ENCODE results near the gene NIBAN1. TPM values are rescaled to one million over a fixed set of nuclear protein-coding genes. Genes with fewer than 3 reads are reported as not detected.
"Not testable (repeated sequence)": the region's sequence is repeated elsewhere in the genome, so short reads cannot be mapped to it uniquely, and the experiment has no call there.

The NIBAN1 gene
- total RNA-seq, 1 donor from 2014 or later: 43.1 TPM

GRCh38 chr1:184973272-184974055, 844 bp downstream of the NIBAN1 start:
- peak; percentile 43 for DNase-seq

- DNase-seq: no peak
Observed at GRCh38 chr1:184972315-184973055, 1.8 kb downstream of the NIBAN1 start.

- DNase-seq: no peak
Observed at GRCh38 chr1:184971522-184972265, 2.6 kb downstream of the NIBAN1 start.

DNA sequence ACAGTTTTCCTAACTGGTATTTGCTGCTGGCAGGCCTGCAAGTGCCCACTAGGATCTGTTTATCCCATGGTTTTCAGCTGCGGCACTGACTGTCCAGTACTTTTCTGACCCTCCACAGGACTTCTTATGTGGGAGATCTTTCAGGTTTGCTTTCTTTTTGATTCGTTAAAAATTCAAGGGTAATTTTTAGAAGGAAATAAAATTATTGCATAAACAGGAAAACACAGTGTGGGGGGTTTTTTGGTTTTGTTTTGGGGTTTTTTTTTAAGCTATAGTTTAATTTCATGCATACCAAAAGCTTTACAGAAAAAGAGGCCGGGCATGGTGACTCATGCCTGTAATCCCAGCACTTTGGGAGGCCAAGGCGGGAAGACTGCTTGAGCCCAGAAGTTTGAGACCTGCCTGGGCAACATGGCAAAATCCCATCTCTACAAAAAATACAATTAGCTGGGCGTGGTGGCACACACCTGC, 3.6 kb downstream of the NIBAN1 start:
- DNase-seq: no peak

DNA sequence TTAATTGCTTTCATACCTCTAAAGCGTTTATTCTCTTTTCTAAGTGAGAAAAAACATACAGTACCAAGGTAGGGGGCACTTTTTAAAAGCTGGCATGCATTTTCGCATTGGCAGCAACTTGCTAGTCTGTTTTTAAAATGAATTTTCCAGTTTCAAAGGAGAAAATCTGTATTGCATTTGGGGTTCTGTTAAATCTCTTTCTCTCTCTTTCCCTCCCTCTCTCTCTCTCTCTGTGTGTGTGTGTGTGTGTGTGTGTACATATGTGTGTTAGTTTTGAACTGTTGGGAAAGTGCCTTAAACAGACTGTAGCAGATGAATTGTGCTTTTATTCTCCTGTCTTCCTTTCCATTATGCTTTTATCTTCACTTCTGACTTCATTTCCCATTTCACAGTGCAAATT, 7.3 kb downstream of the NIBAN1 start:
- DNase-seq: no peak

DNA sequence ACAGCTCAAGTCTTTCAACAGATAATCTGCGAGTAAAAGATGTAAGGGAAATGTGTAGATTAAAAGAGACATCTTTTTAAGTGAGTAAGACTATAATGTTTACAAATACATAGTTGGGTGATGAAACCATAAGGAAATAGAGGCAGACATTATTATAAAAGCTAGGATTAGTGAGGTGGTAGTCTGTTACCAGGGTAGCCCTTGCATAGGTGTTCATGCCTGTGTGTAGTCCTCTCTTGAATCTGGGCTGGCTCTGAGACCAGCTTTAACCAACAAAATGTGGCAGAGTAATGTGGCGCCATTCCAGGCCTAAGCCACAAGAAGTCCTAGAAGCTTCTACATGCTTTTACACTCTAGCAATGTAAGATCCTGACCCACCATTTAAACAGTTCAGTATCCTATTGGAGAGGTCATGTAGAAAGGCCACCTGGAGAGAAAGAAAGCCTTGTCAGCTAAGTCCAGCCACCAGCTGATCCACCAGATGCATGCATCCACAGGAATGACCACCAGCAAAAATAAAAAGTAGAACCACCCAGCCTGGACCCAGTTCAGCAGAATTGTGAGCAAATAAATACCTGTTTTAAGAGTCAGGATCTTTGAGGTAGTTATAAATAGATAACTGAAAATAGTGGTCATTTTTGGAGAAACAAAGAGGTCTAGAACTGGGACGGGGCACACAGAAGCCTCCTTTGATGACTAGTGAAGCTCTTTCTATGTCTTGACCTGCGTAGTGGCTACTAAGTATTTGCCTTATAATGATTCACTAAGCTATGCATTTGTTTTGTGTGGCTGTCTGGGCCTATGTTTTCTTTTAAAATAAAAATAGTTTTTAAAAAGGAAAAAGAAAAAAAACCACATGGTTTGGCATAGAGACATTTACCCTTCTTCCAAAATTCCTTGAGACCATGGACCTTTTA, 8.1 kb downstream of the NIBAN1 start:
- DNase-seq: no peak

- DNase-seq: no peak
Observed at GRCh38 chr1:184965439-184965838, 8.9 kb downstream of the NIBAN1 start.

GRCh38 chr1:184959626-184960025, 14.7 kb downstream of the NIBAN1 start:
- DNase-seq: no peak

DNA sequence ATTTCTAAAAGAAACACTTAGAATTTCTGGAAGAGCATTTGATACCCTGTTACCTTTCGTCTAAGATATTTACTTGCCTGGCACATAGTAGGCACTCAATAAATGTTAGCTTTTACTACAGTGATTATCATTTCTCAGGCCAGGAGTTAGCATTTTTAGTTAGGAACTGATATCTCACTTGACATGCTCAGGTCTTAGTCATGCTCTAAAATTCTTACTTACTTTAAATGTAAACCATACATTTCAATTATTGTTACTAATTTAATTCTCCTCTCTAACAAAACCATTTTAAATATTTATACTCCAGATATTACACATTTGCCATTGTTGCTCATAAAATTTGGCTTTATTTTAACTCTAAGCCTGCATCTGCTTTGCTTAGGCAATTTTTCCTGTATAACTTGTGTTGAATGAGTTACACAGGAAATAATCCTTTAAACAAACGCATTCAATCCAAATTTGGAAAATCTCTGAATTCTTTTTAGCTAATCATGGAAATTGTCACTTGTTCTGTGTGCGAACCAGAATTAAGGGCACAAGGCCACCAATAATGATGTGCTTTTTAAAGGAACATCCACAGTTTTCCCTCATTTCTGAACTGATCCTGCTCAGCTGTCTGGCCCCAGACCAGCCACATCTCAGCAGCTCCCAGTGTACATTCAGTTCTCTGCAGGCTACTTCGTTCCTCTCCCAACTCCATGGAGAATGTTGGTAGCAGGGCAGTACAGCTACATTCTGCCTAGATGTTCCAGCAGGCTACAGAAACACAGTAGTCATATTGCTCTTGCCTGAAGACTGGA, 15.6 kb downstream of the NIBAN1 start:
- DNase-seq: no peak

- not testable (repeated sequence) for DNase-seq
Observed at GRCh38 chr1:184957901-184958300, 16.4 kb downstream of the NIBAN1 start.

GRCh38 chr1:184956999-184957700, 17.2 kb downstream of the NIBAN1 start:
- no peak for DNase-seq

GRCh38 chr1:184954232-184954995, 19.9 kb downstream of the NIBAN1 start:
- no peak for DNase-seq

DNA sequence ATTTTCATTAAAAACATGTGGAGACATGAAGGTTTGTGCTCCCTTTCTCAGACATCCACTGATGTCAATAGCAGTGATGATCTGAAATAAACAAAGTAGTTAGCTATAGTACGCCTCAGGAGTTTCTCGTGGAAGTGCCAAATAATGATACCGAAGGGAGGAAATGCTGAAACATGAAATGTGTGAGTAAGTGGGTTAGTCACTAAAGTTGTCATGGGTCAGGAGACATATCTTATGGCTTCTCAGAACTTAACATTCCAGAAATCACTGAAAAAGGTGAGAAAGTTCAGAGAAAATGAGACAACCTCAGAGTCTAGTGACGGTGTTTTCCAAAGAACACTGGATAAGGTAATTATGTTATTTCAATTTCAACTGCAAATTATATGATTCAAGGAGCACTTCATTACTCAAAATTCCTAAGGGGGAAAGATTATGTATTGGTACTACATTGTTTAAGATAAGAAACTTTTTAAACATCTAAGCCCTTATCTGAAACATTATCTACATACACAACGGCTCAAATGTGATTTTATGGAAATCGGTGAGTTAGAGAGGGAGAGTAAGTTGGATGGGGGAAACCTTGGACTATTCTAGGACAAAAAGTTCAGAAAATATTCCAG, 20.6 kb downstream of the NIBAN1 start:
- DNase-seq: peak; percentile 36

DNA sequence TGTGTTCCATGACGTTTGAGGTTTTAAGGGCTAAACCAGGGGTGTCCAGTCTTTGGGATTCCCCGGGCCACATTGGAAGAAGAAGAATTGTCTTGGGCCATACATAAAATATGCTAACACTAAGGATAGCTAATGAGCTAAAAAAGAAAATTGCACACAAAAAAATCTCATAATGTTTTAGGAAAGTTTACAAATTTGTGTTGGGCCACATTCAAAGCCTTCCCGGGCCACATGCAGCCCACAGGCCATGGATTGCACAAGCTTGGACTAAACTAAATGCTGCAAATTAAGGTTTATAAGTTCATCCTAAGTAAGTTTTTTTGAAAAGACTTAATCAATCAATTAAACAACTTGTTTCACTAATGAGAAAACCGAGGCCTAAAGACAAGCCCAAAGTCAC, 21.9 kb downstream of the NIBAN1 start:
- DNase-seq: no peak

DNA sequence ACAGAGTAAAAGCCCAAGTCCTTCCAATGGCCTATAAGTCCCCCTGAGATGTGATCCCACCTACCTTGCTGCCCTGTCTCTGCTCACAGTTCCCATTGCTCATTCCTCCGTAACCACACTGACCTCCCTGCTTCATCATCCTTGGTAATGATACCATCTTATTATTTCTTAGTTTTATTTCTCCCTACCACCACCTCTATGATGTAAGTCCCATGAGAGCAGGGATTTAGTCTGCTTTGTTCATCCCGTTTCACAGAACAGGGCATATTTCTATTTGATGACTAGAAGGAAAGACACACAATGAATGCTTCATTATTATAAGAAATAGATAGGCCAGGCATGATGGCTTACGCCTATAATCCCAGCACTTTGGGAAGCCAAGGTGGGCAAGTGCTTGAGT, 22.5 kb downstream of the NIBAN1 start:
- DNase-seq: no peak

DNA sequence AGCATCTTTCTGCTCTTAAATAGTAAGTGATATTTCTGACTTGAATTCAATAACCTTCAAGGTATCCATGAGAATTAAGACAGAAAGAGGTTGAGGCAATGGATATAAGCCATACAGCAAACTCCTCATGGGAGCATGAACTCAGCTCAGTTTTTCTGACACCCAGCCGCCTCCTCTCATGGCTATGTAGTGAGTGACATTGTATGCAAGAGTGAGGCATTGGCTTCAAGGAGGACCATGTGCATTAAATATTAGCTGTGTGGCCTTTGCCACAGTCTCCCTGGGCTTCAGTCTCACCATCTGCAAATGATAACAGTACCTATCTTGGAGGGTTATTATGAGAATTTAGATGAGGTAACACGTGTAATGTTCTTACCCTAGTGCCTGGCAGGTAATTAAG, 23.4 kb downstream of the NIBAN1 start:
- DNase-seq: no peak

DNA sequence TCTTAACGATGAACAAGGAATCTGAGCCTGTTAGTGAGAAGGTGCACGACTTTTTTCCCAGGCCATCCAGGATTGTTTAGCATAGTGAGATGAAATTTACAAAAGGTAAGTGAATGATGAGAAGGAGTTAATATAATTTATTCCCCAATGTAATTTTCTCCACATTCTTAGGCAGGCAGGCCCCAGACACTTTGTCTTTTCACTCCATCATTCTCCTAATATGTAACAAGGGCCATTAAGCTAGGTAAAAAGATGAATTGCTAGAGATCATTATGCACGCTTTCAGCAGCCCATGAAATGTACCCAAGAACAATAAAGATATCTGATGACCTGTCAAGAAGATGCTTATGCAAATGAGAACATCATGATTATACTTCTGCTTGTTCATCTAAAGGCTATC, 24.1 kb downstream of the NIBAN1 start:
- DNase-seq: no peak

GRCh38 chr1:184947497-184948256, 26.6 kb downstream of the NIBAN1 start:
- DNase-seq: no peak

Data from dermis blood vessel endothelial cell (primary cell).